GM18951 (cell line): ENCODE data around the gene PIAS1.
A peak's percentile ranks its signal among the peaks of the same experiment; 100 is the strongest.
"Not testable (repeated sequence)": the region's sequence is repeated elsewhere in the genome, so short reads cannot be mapped to it uniquely, and the experiment has no call there.

Experiments
- POLR2A ChIP-seq: IDR thresholded peaks from 4 replicates; pipeline ENCODE4 v1.6.1; 2011; ENCODE audit warnings: mild to moderate bottlenecking; ENCODE audit not compliant: insufficient read length, insufficient read depth; ENCODE audit errors: extremely low read depth
- in situ Hi-C: fragments of 300-500 bp; cut with MboI; formaldehyde crosslinking; loops from one replicate; pipeline ENCODE4 v1.12.0; 2022; ENCODE audit warnings: low sequenced_read_pairs, mixed read lengths, inconsistent platforms; ENCODE audit not compliant: unreplicated experiment

Gene PIAS1

GRCh38 chr15:68053701-68054627, at the start of gene PIAS1:
TSS of gene PIAS1 (plus strand) at chr15:68054315. CDS start at chr15:68054327, 12 bp downstream.
- peak; percentile 90 for TF ChIP-seq POLR2A
- in situ Hi-C loops = no loop called here

DNA sequence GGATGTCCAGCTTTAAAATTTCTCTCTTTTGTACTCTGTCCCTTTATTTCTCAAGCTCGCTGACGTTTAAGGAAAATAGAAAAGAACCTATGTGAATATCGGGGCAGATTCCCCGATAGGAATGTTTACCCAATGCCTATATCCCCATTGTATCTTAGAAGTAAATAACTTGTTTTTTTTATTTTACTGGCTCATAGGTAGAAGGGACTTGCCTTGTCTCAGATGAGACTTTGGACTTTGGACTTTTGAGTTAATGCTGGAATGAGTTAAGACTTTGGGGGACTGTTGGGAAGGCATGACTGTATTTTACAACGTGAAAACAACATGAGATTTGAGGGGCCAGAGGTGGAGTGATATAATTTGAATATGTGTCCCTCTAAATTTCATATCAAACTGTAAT, 46.5 kb upstream of the PIAS1 start:
- in situ Hi-C loops = not testable (repeated sequence)

- in situ Hi-C loops = no loop called here
- TF ChIP-seq POLR2A = no peak
Observed at GRCh38 chr15:68010361-68011153, 43.6 kb upstream of the PIAS1 start.

- in situ Hi-C loops = no loop called here
- TF ChIP-seq POLR2A = no peak
Observed at GRCh38 chr15:68012911-68013310, 41.2 kb upstream of the PIAS1 start.

DNA sequence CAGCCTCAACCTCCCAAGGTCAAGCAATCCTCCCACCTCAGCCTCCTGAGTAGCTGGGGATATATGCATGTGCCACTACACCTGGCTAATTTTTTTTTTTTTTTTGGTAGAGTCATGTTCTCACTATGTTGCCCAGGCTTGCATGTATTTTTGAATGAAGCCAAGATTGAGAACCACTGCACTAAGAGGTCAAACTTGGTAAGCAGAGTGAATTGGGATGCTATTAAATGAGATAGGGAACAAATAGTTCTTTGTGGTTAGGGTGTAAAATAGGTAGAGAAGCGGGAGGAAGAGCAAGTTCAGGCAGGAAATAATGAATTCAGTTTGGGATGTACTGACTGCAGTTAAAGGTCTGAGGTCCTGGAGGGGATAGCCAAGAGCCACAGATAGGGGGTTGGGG, 39.9 kb upstream of the PIAS1 start:
- in situ Hi-C loops = no loop called here
- no peak for TF ChIP-seq POLR2A

- no peak for TF ChIP-seq POLR2A
- in situ Hi-C loops = no loop called here
Observed at GRCh38 chr15:68015244-68015643, 38.9 kb upstream of the PIAS1 start.

- in situ Hi-C loops = no loop called here
Observed at GRCh38 chr15:68017201-68017600, 36.9 kb upstream of the PIAS1 start.

DNA sequence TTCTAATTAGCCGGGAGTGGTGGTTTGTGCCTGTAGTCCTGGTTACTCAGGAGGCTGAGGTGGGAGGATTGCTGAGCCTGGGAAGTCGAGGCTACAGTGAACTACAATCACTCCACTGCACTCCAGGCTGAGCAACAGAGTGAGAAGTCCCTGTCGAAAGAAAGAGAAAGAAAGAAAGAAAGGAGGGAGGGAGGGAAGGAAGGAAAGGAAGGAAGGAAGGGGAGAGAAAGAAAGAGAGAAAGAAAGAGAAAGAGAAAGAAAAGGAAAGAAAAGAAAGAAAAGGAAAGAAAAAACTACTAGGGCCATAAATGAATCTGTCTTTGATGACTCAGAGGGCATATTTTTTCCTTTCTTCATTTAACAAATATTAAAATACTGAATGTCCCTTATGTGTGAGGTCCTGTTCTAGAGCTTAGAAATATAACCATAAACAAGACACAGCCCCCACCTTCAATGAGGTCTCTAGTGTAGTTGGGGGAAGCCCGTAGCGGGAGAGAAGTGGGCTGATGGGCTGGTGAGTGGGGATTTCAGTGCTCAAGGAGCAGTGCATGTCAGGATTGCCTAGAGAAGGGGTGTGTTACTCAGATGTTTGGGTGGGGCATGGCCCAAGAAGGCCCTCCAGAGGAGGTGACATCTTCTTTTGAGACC, 35.2 kb upstream of the PIAS1 start:
- no peak for TF ChIP-seq POLR2A
- in situ Hi-C loops = no loop called here

More at GRCh38 chr15:68017201-68017600, 36.9 kb upstream of the PIAS1 start:
- no peak for TF ChIP-seq POLR2A

GRCh38 chr15:68019814-68020525, 34.1 kb upstream of the PIAS1 start:
- in situ Hi-C loops = no loop called here
- TF ChIP-seq POLR2A = no peak

GRCh38 chr15:68020685-68021084, 33.4 kb upstream of the PIAS1 start:
- no peak for TF ChIP-seq POLR2A
- in situ Hi-C loops = no loop called here

- in situ Hi-C loops = no loop called here
- TF ChIP-seq POLR2A = no peak
Observed at GRCh38 chr15:68022061-68022460, 32.1 kb upstream of the PIAS1 start.

- in situ Hi-C loops = no loop called here
- TF ChIP-seq POLR2A = no peak
Observed at GRCh38 chr15:68023307-68024101, 30.6 kb upstream of the PIAS1 start.
